GM21390 (cell line): Measurements from ENCODE around the gene FAM151B.

Source experiments
- ATAC-seq: cut with Tn5 transposase; IDR thresholded peaks from one replicate; pipeline ENCODE4 v1.9.1; 2021; ENCODE audit not compliant: unreplicated experiment

The FAM151B gene

GRCh38 chr5:80588858-80589540 lies 101.1 kb downstream of the FAM151B start:
- no peak for ATAC-seq

GRCh38 chr5:80590766-80591165 lies 102.9 kb downstream of the FAM151B start:
- no peak for ATAC-seq

GRCh38 chr5:80591352-80591751 lies 103.5 kb downstream of the FAM151B start:
- no peak for ATAC-seq

- no peak for ATAC-seq
Measured at GRCh38 chr5:80592105-80592504, 104.2 kb downstream of the FAM151B start.
